ENCODE data around the gene IL18.
"Not testable (repeated sequence)": the region's sequence is repeated elsewhere in the genome, so short reads cannot be mapped to it uniquely, and the experiment has no call there.

Gene IL18

DNA sequence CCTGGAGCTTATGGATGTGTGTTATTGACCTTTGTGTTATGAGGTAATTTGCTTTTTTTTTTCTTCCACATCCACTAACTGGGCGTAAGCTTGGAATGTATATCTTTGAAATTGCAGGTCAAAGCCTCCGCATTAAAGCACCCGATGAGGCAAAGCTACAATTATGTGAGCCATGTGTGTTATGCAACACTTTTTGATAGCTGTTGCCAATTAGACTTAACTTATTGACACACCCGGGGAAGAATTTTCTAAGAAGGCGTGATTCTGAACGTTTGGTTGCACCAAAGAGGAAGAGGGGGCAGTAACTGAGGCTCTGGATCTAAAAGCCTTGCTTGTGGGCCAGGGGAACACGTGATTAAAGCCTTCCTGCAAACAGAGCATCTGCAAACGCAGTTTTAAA, 2.7 kb upstream of the IL18 start:
- Mint-ChIP-seq H3K4me3 (no peak overlapping the region), H3K36me3 (ENCODE audit: low read depth) (no peaks in the 10 kb centered on the region), H3K27me3 (ENCODE audit: low read depth, poor library complexity) (peaks cover 6% of the 10 kb centered on the region), H3K9me3 (peaks cover 3% of the 10 kb centered on the region), H3K4me1 (peaks cover 53% of the 10 kb centered on the region), H3K27ac (no peak overlapping the region)
- DNase-seq, result no peak
- TF ChIP-seq, protein P1, sequence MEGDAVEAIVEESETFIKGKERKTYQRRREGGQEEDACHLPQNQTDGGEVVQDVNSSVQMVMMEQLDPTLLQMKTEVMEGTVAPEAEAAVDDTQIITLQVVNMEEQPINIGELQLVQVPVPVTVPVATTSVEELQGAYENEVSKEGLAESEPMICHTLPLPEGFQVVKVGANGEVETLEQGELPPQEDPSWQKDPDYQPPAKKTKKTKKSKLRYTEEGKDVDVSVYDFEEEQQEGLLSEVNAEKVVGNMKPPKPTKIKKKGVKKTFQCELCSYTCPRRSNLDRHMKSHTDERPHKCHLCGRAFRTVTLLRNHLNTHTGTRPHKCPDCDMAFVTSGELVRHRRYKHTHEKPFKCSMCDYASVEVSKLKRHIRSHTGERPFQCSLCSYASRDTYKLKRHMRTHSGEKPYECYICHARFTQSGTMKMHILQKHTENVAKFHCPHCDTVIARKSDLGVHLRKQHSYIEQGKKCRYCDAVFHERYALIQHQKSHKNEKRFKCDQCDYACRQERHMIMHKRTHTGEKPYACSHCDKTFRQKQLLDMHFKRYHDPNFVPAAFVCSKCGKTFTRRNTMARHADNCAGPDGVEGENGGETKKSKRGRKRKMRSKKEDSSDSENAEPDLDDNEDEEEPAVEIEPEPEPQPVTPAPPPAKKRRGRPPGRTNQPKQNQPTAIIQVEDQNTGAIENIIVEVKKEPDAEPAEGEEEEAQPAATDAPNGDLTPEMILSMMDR (IDR thresholded peaks at IDR 0.05), result no peak

DNA sequence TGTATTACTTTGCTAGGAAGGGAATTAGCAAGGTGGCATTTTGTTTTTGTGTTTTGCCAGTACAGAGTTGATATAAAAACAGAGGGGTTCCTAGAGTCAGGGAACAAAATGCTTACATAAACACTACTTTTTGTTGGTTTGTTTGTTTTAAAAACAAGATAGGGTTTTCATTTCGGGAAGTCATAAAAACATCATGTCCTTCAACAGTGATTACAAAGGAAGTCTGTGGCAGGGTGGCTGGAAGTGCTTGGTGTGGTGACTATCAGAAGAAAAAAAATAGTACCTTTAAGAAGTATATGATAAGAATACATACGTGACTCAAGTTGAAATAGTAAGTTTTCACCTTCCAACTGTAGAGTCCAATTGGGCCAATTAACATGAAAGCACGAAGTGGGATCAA, 1.2 kb upstream of the IL18 start:
- Mint-ChIP-seq H3K36me3 (ENCODE audit: low read depth) (no peaks in the 10 kb centered on the region), H3K27ac (peak overlapping the region; percentile 93), H3K4me1 (peaks cover 63% of the 10 kb centered on the region), H3K9me3 (peaks cover 3% of the 10 kb centered on the region), H3K27me3 (ENCODE audit: low read depth, poor library complexity) (peaks cover 6% of the 10 kb centered on the region), H3K4me3 (peak overlapping the region; percentile 51)
- no peak for DNase-seq
- TF ChIP-seq, protein P1 (IDR thresholded peaks at IDR 0.05), result no peak

DNA sequence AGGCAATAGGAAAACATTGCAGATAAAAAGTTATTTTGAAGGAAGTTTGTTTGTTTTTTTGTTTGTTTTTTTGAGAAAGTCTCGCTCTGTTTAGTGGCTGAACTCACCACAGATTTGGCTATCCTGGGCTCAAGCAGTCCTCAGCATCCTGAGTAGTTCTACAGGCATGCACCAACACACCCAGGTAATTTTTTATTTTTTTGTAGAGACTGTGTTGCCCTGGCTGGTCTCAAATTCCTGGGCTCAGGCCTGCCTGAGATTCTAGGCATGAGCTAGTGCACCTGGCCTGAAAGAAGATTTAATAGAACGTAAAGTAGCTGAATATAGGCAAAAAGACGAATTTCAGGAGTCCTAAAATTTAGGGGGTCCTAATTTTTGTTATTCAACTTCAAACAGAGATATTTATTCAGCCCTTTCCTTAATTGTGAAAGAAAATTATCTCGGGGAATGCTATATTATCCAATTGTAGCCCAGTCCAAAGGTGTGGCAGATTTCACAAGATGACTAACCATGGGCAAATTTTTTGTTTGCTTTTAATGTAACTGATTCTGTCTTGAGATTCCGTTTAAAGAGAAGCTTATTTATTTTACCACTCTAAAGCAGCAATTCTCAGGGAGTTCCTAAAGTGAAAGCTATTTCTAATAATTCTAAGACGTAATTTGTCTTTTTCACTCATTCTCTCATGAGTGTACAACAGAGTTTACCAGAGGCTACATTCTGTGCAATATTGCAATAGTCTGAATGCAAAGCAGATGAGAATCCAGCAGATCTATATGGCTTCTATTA, 940 bp downstream of the IL18 start:
- peak overlapping the region; percentile 29 for H3K27ac Mint-ChIP-seq

DNA sequence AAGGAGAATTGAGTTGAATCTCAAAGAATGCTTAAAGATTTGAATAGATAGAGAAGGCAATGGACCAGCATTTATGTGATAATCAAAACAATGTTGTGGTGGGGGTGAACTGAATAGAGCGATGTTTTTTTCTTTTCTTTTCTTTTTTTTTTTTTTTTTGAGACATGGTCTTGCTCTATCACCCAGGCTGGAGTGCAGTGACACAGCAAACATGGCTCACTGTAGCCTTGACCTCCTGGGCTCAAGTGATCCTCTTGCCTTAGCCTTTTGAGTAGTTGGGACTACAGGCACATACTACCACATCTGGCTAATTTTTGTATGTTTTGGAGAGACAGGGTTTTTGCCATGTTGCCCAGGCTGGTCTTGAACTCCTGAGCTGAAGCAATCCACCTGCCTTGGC, 1.7 kb downstream of the IL18 start:
- not testable (repeated sequence) for H3K9me3 Mint-ChIP-seq
- peak overlapping the region; percentile 58 for H3K27ac Mint-ChIP-seq

More for the DNA sequence above, 940 bp downstream of the IL18 start:
- no peaks in the 10 kb centered on the region for H3K36me3 Mint-ChIP-seq (ENCODE audit: low read depth)
- peak overlapping the region; percentile 47 for H3K4me3 Mint-ChIP-seq
- TF ChIP-seq, protein P1 (IDR thresholded peaks at IDR 0.05), result no peak
- H3K9me3 Mint-ChIP-seq, result peaks cover 3% of the 10 kb centered on the region
- H3K4me1 Mint-ChIP-seq, result peaks cover 74% of the 10 kb centered on the region
- no peak for DNase-seq
- peaks cover 6% of the 10 kb centered on the region for H3K27me3 Mint-ChIP-seq (ENCODE audit: low read depth, poor library complexity)

DNA sequence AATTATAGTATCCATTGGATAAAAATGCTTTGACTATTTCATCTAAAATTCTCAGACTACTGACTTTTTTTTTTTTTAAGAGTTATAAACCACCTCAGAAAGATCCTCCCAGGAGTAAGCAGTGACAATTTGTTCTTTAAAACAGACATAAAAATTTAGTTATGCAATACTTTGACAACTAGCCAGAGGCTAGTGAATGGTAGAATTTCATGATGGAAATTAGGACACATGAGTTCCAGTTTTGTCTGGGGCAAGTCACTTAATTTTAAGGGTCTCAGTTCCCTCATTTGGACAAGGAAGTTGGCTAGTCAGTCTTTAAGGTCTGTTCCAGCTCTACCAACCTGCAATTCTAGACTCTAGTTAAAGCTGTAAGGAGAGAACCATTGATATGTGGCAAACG, 2.9 kb downstream of the IL18 start:
- Mint-ChIP-seq H3K4me1 (peaks cover 64% of the 10 kb centered on the region), H3K9me3 (no peaks in the 10 kb centered on the region), H3K27me3 (ENCODE audit: low read depth, poor library complexity) (no peaks in the 10 kb centered on the region), H3K4me3 (no peak overlapping the region), H3K36me3 (ENCODE audit: low read depth) (peaks cover 5% of the 10 kb centered on the region), H3K27ac (no peak overlapping the region)
- TF ChIP-seq, protein P1 (IDR thresholded peaks at IDR 0.05), result no peak
- no peak for DNase-seq

More for the DNA sequence above, 1.7 kb downstream of the IL18 start:
- H3K4me3 Mint-ChIP-seq, result peak overlapping the region; percentile 50
- not testable (repeated sequence) for H3K36me3 Mint-ChIP-seq (ENCODE audit: low read depth); H3K27me3 Mint-ChIP-seq (ENCODE audit: low read depth, poor library complexity); DNase-seq
- H3K4me1 Mint-ChIP-seq, result peaks cover 74% of the 10 kb centered on the region

DNA sequence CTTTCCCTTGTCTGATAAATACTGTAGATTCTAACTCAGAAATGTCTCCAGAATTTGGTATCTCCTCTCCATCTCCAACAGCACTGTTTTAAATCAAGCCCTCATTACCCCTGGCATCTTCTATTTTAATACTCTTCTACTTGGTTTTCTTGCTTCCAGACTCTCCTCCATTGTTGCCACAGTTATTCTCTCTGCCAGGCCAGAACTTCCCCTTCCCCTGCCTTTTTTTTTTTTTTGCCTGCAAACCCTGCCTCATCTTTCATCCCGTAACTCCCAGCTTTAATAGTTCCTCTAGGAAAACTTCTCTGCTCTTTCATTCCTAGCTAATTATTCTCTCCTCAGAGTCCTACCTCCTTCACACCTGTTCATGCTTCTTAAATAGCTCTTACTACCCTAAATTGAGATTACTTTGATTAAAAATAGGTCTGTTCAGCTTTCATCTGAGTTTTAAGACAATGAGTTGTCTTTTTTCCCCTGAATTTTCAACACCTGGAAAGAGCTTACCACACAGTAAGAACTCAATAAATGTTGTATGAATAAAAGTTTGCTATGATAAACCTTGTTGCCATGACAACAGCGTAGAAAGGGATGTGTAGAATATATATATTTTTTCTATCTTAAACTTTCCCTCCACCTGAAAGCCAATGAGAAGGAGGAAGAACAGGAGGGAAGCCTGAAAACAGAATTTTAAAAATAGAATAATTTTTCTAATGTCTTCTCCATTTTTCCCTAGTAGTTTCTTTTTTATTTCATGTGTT, 3.6 kb downstream of the IL18 start:
- H3K27me3 Mint-ChIP-seq (ENCODE audit: low read depth, poor library complexity), result peaks cover 4% of the 10 kb centered on the region
- TF ChIP-seq, protein P1 (IDR thresholded peaks at IDR 0.05), result no peak
- no peaks in the 10 kb centered on the region for H3K9me3 Mint-ChIP-seq
- H3K27ac Mint-ChIP-seq, result peak overlapping the region; percentile 62
- no peak for DNase-seq
- H3K4me3 Mint-ChIP-seq, result no peak overlapping the region
- H3K4me1 Mint-ChIP-seq, result peaks cover 57% of the 10 kb centered on the region
- H3K36me3 Mint-ChIP-seq (ENCODE audit: low read depth), result peaks cover 5% of the 10 kb centered on the region

Measured in nephron progenitor cell (in vitro differentiated cells).